ENCODE measurements around the gene DLK1. TPM values are rescaled to one million over a fixed set of nuclear protein-coding genes. Genes with fewer than 3 reads are reported as not detected.
A peak's percentile ranks its signal among the peaks of the same experiment; 100 is the strongest.

Gene DLK1
- total RNA-seq, 4 donors from 2014 or later = not detected

DNA sequence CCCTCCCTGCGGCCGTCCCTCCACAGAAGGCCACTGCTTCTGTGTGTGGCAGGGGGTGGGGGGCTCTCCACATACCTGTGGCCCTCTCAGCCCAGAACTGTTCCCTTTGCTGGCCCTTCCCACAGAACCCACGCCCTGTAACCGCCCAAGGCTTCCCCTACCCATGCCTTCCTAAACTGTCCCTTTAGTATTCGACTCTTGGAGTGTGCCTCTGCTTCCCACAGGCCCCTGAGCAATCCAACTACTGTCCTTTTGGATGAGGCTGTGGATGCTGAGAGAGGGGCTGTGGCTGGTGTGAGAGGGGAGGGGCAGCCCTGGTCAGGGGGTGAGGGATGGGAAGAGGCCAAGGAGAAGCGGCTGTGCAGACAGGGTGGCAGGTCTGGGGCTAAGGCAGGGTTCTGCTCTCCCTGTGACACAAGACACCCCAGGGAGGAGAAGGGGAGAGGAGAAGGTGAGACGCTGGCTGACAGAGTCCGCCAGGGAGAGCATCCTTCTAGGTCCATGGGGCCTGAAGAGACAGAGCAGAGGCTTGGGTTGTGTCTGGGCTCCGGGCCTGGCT is 46.0 kb downstream of the DLK1 start:
- Histone ChIP-seq H3K9me3 (no peaks in the 10 kb centered on the region), H3K4me1 (no peaks in the 10 kb centered on the region), H3K27me3 (no peaks in the 10 kb centered on the region), H3K27ac (no peak overlapping the region), H3K36me3 (no peaks in the 10 kb centered on the region), H3K4me3 (no peak overlapping the region)
- TF ChIP-seq POLR2A (IDR thresholded peaks at IDR 0.05) (no peak), EP300 (IDR thresholded peaks at IDR 0.05; ENCODE audit: low read depth) (no peak), POLR2AphosphoS5 (IDR thresholded peaks at IDR 0.05) (no peak)
- TF ChIP-seq, protein P1, sequence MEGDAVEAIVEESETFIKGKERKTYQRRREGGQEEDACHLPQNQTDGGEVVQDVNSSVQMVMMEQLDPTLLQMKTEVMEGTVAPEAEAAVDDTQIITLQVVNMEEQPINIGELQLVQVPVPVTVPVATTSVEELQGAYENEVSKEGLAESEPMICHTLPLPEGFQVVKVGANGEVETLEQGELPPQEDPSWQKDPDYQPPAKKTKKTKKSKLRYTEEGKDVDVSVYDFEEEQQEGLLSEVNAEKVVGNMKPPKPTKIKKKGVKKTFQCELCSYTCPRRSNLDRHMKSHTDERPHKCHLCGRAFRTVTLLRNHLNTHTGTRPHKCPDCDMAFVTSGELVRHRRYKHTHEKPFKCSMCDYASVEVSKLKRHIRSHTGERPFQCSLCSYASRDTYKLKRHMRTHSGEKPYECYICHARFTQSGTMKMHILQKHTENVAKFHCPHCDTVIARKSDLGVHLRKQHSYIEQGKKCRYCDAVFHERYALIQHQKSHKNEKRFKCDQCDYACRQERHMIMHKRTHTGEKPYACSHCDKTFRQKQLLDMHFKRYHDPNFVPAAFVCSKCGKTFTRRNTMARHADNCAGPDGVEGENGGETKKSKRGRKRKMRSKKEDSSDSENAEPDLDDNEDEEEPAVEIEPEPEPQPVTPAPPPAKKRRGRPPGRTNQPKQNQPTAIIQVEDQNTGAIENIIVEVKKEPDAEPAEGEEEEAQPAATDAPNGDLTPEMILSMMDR (IDR thresholded peaks at IDR 0.05) = no peak
- peak; percentile 6 for DNase-seq
- in situ Hi-C loops (cut with MboI; ENCODE audit: low pct_ligation_motif_present in 1 of 4, low pct_unique_long_range_greater_than_20kb in 1 of 4, low sequenced_read_pairs in 3 of 4) (no loop called here), intact Hi-C loops (cut with DNase I; ENCODE audit: low total_unique reads) (no loop called here)
- WGBS, 2 donors (ENCODE audit: low coverage in 1 of 2) = 83% methylated on average over 9 of the region's 9 CpGs; no CpG with 5 or more reads in 1 of the 2 donors

DNA sequence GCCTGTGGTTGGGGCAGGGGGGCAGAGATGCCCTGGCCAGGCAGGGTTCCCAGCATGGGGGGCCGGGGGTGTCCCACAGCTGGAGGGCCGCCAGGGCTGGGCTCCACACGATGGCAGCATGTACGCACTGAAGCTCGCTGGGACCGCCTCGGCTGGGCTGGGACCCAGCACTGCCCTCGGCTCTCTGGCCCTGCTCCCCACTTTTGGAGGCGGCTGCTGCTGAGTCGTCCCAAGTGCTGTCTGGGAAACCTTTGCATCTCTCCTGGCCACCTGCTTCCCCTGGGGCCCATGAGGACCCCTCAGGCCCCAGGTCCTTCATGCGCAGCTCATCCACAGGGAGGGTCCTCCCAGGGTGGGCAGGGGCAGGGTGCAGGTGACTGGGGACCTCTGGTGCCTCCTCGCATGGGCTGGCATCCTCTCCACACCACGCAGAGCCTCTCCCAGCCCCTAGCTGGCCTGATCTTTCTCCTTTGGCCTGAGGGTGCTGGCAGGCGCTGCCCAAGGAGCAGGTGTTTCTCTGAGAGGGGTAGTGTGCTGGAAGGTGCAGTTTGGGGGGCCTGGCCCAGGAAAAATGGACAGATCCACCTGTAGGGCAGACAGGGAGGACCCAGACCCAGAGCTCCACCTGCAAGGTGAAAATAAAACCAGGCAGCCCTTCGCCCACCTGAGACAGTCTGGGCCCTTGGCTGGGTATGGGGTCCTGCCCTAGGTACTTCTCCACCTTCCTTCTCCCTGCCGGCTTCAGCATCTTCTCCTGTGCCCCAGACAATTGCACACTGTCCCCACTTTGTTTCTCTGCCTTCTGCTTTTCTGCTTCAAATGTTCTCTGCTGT is 46.9 kb downstream of the DLK1 start:
- intact Hi-C loops (cut with DNase I; ENCODE audit: low total_unique reads) (no loop called here), in situ Hi-C loops (cut with MboI; ENCODE audit: low pct_ligation_motif_present in 1 of 4, low pct_unique_long_range_greater_than_20kb in 1 of 4, low sequenced_read_pairs in 3 of 4) (no loop called here)
- Histone ChIP-seq H3K9me3 (no peaks in the 10 kb centered on the region), H3K27me3 (no peaks in the 10 kb centered on the region), H3K27ac (no peak overlapping the region), H3K36me3 (no peaks in the 10 kb centered on the region), H3K4me1 (no peaks in the 10 kb centered on the region), H3K4me3 (no peak overlapping the region)
- DNase-seq = peak; percentile 5
- TF ChIP-seq EP300 (IDR thresholded peaks at IDR 0.05; ENCODE audit: low read depth) (no peak), POLR2AphosphoS5 (IDR thresholded peaks at IDR 0.05) (no peak), POLR2A (IDR thresholded peaks at IDR 0.05) (no peak)
- TF ChIP-seq, protein P1 (IDR thresholded peaks at IDR 0.05) = no peak
- 67 to 85% methylated on average over 1 to 12 of the region's 16 CpGs for WGBS, 2 donors (ENCODE audit: low coverage in 1 of 2)

DNA sequence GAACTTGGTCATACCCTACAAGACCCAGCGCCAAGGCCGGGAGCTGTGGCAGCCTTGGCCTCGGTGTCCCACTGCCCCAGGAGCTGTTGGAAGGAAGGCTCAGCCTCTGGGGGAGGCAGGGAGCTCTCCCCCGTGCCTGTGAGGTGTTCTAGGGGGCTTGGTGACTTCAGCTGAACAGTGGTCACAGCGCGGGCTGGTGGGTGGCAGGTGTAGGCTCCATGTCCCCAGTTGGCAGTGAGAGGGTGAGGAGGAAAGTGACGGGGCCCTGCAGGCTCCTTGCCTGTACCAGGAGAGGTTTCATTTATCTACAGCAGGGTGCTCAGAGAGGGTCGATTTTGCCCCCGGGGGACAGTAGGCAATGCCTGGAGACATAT is 47.5 kb downstream of the DLK1 start:
- 65 to 93% methylated on average over 2 to 9 of the region's 9 CpGs for WGBS, 2 donors (ENCODE audit: low coverage in 1 of 2)
- Histone ChIP-seq H3K27ac (no peak overlapping the region), H3K9me3 (no peaks in the 10 kb centered on the region), H3K27me3 (no peaks in the 10 kb centered on the region), H3K36me3 (no peaks in the 10 kb centered on the region), H3K4me1 (no peaks in the 10 kb centered on the region), H3K4me3 (no peak overlapping the region)
- TF ChIP-seq EP300 (IDR thresholded peaks at IDR 0.05; ENCODE audit: low read depth) = no peak
- peak; percentile 2 for DNase-seq
- in situ Hi-C loops (cut with MboI; ENCODE audit: low pct_ligation_motif_present in 1 of 4, low pct_unique_long_range_greater_than_20kb in 1 of 4, low sequenced_read_pairs in 3 of 4) = no loop called here
- intact Hi-C loops (cut with DNase I; ENCODE audit: low total_unique reads) = no loop called here

DNA sequence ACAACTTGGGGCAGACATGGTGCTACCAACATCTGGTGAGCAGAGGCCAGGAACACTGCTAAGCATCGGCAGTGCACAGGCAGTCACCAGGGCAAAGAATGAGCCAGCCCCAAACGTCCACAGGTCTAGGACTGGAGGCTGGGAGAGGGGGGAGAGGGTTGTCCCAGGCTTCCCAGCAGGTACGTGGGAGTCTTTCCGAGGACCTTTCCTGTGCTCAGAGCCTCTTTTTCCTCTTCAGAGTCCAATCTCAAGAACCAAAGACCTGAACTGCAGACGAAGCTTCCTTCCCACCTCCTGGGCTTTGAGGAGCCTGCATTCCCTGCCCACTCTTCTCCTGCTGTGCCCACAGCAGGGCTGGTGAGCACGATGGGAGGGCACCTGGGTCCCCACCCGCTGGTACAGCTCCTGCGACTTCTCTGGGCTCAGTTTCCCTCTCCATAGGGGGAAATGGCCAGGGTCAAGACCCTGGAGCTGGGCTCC is 48.7 kb downstream of the DLK1 start:
- no peaks in the 10 kb centered on the region for H3K9me3 ChIP-seq
- TF ChIP-seq EP300 (IDR thresholded peaks at IDR 0.05; ENCODE audit: low read depth) = no peak
- TF ChIP-seq, protein P1 (IDR thresholded peaks at IDR 0.05) = no peak
- no peak for TF ChIP-seq POLR2AphosphoS5 (IDR thresholded peaks at IDR 0.05)
- TF ChIP-seq POLR2A (IDR thresholded peaks at IDR 0.05) = no peak
- H3K4me3 ChIP-seq = no peak overlapping the region
- no peaks in the 10 kb centered on the region for H3K27me3 ChIP-seq
- no peaks in the 10 kb centered on the region for H3K4me1 ChIP-seq
- 77% methylated on average over 8 of the region's 8 CpGs; no CpG with 5 or more reads in 1 of the 2 donors for WGBS, 2 donors (ENCODE audit: low coverage in 1 of 2)
- in situ Hi-C loops (cut with MboI; ENCODE audit: low pct_ligation_motif_present in 1 of 4, low pct_unique_long_range_greater_than_20kb in 1 of 4, low sequenced_read_pairs in 3 of 4) (no loop called here), intact Hi-C loops (cut with DNase I; ENCODE audit: low total_unique reads) (no loop called here)
- no peak overlapping the region for H3K27ac ChIP-seq
- no peak for DNase-seq
- H3K36me3 ChIP-seq = no peaks in the 10 kb centered on the region

Measured in transverse colon (tissue), 4 donors.